Chondrocyte (in vitro differentiated cells): ENCODE results near the gene CSRP1. TPM values are rescaled to one million over a fixed set of nuclear protein-coding genes. Genes with fewer than 3 reads are reported as not detected.

Experiments
- DNase-seq: peaks from one replicate; pipeline ENCODE4 v3.0.0; 2021; ENCODE audit warnings: mixed read lengths, low spot score
- H3K27ac Mint-ChIP-seq: one replicate; pipeline ENCODE4 v1.8.0; 2021; ENCODE audit warnings: mild to moderate bottlenecking, moderate library complexity, mixed read lengths; ENCODE audit not compliant: unreplicated experiment
- H3K27me3 Mint-ChIP-seq: 2 replicates; pipeline ENCODE4 v1.8.0; 2021; ENCODE audit warnings: low read depth, mixed read lengths
- H3K36me3 Mint-ChIP-seq: 2 replicates; pipeline ENCODE4 v1.8.0; 2021; ENCODE audit warnings: low read depth, mixed read lengths
- H3K4me1 Mint-ChIP-seq: 2 replicates; pipeline ENCODE4 v1.8.0; 2021; ENCODE audit warnings: low read depth, mild to moderate bottlenecking, mixed read lengths
- H3K4me3 Mint-ChIP-seq: one replicate; pipeline ENCODE4 v1.8.0; 2021; ENCODE audit warnings: mild to moderate bottlenecking, moderate library complexity, mixed read lengths; ENCODE audit not compliant: unreplicated experiment
- H3K9me3 Mint-ChIP-seq: 2 replicates; pipeline ENCODE4 v1.8.0; 2021; ENCODE audit warnings: low read depth, mixed read lengths
- CTCF ChIP-seq: fragments of 200-600 bp; sonication (generic); IDR thresholded peaks from 2 replicates; pipeline ENCODE4 v1.5.0; 2021; ENCODE audit warnings: antibody characterized with exemption, mild to moderate bottlenecking, moderate library complexity
- total RNA-seq: library from RNA; stranded (reverse); gene quantifications from 3 replicates; pipeline ENCODE4 v1.2.1, GENCODE V29; 2021

Gene CSRP1
- total RNA-seq, 1 donor from 2014 or later = 5.9 TPM

GRCh38 chr1:201539561-201540431 is 32.9 kb upstream of the CSRP1 start:
- Mint-ChIP-seq H3K27me3 (no peaks in the 10 kb centered on the region), H3K36me3 (no peaks in the 10 kb centered on the region), H3K4me1 (peaks cover 85% of the 10 kb centered on the region), H3K9me3 (no peaks in the 10 kb centered on the region), H3K4me3 (peak overlapping the region; percentile 84), H3K27ac (peak overlapping the region; percentile 80)
- no peak for DNase-seq
- TF ChIP-seq CTCF = no peak

GRCh38 chr1:201538612-201539551 is 32.0 kb upstream of the CSRP1 start, which contains the start of gene NAV1:
Gene NAV1, plus strand, starts transcription at chr1:201539127. Its CDS starts 83,758 bp downstream, at chr1:201622885.
- peak within 1 kb of the TSS; percentile 87 for H3K27ac Mint-ChIP-seq
- H3K9me3 Mint-ChIP-seq = no peaks in the 10 kb centered on the region
- H3K27me3 Mint-ChIP-seq = no peaks in the 10 kb centered on the region
- peak within 1 kb of the TSS; percentile 84 for H3K4me3 Mint-ChIP-seq
- DNase-seq = peak; percentile 91
- TF ChIP-seq CTCF = no peak
- no peaks in the 10 kb centered on the region for H3K36me3 Mint-ChIP-seq
- peaks cover 84% of the 10 kb centered on the region for H3K4me1 Mint-ChIP-seq

- no peaks in the 10 kb centered on the region for H3K27me3 Mint-ChIP-seq
- no peak for DNase-seq
- no peaks in the 10 kb centered on the region for H3K36me3 Mint-ChIP-seq
- no peaks in the 10 kb centered on the region for H3K9me3 Mint-ChIP-seq
- H3K4me1 Mint-ChIP-seq = peaks cover 81% of the 10 kb centered on the region
- no peak for TF ChIP-seq CTCF
- peak overlapping the region; percentile 84 for H3K4me3 Mint-ChIP-seq
- peak overlapping the region; percentile 87 for H3K27ac Mint-ChIP-seq
Measured at GRCh38 chr1:201537891-201538611, 31.1 kb upstream of the CSRP1 start.

GRCh38 chr1:201537467-201537866 is 30.5 kb upstream of the CSRP1 start:
- H3K36me3 Mint-ChIP-seq = no peaks in the 10 kb centered on the region
- H3K4me3 Mint-ChIP-seq = no peak overlapping the region
- no peaks in the 10 kb centered on the region for H3K9me3 Mint-ChIP-seq
- no peak overlapping the region for H3K27ac Mint-ChIP-seq
- no peaks in the 10 kb centered on the region for H3K27me3 Mint-ChIP-seq
- no peak for TF ChIP-seq CTCF
- peaks cover 81% of the 10 kb centered on the region for H3K4me1 Mint-ChIP-seq
- DNase-seq = no peak
